Stimulated activated CD4-positive, alpha-beta T cell treated with anti-CD3 and anti-CD28 coated beads, TNF-alpha, amount 100 ng/mL, for 48 hours (primary cell): Measurements from ENCODE around the gene CTNNA2.

Experiments used
- DNase-seq, 3 donors: peaks; one replicate each; pipeline ENCODE4 v3.0.0-alpha.2; 2020; ENCODE audit warnings: low read depth in 3 of 3

CTNNA2 gene

DNA sequence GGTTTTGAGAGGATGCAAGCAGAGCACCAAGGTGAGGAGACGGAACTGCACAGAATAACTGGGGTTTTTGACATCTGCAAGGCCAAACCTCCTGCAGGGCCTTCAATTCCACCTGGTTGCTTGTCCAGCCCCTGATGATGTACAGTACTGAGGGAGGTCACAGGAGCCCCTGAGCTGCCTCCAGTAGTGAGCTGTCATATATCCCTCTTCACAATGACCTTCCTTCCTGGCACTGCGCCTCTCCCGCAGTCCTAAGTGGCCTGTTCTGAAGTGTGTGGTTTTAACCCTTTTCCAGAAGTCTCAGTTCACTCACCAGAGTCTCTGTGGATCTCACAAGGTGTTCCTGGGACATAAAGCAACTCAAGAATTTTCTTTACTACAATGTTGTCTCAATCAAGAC, 746.4 kb downstream of the CTNNA2 start:
- no peak for DNase-seq

DNA sequence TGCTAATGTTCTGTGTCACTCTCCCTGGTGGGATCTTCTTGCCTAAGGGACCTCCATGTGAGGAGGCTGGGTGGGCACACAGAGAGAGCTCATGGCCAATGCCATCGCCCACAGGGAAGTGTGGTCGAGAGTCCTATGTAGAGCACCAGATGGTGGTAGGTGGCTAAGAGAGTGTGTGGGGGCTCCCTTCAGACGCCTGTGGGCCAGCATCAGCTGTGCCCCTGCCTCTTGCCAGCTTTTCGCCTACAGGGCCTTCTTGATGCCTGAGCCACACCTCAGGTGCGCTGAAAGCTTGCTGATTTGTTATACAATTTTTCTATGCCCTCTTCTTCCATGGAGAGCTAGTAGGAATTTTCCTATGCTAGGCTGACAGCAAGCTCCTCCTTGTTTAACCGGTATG, 753.4 kb downstream of the CTNNA2 start:
- no peak for DNase-seq

DNA sequence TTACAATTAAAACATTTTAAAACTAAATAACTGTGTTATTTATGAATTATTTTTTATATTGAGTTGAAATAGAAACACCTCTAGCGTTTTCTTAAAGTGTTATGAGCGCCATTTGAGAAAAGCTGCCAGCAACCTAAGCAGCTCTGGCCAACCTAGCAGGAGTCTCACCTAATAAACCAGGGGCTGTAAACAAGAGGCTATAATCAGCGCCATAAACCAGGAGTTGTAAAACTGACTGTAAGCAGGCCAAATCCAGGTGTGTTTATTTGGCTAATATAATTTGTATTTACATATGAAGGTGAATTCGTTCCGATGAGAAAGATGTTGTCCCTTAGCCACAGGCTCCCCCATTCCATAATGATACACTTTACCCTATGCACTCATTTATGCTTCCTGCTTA, 757.0 kb downstream of the CTNNA2 start:
- no peak for DNase-seq

DNA sequence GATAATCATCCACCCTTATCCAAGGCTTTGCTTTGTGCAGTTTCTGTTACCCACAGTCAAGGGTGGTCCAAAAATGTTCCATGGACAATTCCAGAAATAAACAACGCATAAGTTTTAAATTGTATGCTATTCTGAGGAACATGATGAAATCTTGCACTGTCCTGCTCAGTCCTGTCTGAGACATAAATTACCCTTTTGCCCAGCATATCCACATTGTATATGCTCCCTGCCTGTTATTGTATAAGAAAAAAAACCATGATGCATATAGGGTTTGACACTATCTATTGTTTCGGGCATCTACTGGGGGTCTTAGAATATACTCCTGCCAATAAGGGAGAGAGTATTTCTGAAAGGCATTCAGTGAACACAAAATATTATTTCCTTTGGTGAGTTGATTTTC, 767.7 kb downstream of the CTNNA2 start:
- no peak for DNase-seq

DNA sequence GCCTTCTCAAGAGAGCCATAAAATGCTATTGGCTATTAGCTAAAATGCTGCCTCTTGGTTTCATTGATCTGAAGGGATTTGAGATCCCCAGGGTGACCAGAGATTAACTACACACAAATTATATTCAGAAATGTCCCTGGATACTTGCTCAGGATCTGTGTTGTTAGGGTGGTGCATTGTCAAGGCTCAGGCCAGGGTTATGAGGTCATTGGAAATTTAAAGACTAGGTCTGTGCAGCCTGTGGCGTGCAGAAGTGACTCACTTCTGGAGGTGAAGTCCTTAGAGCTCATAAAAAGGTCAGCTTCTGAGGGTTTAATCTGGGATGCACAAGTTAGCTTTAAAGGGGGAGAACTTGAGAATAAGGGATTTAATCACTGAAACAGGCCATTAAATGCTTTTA, 768.2 kb downstream of the CTNNA2 start:
- DNase-seq = no peak

DNA sequence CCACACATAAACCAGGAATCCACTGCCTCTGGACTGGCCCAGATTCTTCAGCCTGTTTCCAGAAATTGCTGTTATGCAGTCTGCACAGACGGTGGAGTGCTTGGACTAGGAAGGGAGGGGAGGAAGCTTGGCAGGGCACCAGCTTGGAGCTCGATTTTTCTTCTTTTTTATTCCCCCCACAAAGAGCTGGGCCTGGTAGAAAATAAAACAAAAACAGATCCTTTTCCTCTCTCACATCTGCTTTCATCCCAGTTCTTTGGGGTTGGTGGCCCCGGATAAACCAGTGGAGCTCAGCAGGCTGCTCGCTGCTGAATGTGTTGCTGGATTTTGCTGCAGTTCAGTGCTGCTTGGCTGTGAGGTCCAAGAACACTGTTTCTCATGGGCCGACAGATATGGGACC, 775.7 kb downstream of the CTNNA2 start:
- DNase-seq = no peak

DNA sequence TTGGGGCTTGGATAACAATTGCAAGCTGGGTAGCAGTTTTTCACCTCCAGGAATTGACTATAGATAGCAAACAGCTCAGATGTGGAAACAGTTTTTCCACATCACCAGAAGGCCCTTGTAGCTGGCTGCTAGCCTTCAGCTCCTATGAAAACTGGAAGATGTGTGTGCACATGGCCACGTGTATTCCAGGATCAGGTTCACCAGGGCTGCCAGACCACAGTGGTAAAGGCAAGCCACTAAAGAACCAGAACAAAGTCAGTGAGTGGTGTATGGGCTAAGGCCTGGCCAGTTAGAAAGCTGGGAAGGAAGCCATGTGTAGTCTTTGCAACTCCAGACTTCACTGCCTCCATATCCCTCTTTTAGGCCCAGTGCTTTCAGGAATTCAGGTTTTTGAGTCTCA, 778.8 kb downstream of the CTNNA2 start:
- DNase-seq = no peak

DNA sequence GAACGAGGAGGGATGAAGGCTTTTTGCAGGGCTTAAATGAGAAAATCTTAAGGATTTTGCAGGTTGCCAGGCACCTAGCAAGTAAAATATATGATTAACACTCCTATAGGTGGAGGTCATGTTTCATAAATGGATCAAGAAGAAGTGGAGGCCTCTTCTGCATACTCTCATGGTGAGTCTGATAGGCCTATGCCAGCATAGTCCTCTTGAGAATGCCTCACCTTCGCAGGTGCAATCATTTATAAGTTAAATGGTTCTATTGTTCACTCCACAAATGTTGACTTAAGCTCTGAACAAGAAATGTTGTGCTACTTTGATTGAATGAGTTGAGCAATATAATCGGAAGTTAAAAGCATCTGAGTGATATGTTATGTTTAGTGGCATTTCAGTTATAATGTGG, 779.6 kb downstream of the CTNNA2 start:
- no peak for DNase-seq

DNA sequence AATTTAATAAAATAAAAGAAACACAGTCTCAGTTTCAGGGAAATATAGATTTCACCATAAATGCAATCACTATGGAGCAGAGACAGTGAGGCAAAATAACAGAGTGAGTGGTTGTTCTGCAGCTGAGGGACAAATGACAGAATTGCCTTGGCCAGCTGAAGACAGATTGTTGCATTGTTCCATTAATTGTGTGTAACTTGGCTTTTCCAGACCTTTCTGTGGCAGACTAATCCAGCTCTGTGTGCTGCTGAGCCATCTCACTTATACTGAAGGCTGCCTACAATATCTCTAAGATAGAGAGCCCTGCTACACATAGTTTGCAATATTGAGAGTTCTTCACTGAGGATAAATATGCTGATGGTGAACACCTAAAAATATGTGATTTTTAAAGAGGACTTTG, 780.2 kb downstream of the CTNNA2 start:
- DNase-seq = no peak

DNA sequence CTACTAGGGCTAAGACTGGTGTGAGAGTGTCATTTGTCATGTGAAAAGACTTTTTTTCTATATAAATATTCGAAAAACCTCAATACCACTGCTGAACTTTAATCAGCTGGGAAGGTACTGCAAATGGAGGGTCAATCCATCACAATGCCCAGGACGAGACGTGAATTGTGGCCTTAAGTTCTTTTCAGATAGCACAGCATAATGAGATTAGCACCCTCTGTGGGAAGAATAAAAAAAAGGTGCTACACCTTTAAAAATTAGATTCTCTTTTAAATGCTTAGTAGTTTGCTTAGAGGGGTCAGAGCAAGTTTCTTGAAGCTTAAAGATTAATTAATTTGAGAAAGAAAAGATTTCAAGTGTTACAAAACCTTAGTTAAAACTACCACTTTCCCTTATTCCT, 786.1 kb downstream of the CTNNA2 start:
- DNase-seq = no peak

DNA sequence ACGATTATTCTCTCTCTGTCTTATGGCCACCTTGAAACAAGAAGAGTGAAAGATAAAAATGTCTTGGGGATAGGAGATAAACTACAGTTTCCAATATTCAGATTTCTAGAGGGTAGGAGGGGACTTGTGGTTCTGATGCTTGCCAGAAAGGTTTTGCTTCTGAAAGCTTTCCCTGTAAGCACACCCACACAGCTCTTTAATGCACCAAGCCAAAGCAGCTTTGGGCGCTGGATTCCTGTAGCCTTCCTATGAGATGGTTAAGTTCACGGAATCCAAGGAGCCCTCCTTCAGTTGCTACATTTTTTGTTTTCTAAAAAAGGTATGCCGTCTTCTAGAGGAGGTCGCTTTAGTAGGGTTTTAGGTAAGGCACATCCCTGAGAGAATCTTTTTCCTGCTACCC, 786.8 kb downstream of the CTNNA2 start:
- DNase-seq = no peak

DNA sequence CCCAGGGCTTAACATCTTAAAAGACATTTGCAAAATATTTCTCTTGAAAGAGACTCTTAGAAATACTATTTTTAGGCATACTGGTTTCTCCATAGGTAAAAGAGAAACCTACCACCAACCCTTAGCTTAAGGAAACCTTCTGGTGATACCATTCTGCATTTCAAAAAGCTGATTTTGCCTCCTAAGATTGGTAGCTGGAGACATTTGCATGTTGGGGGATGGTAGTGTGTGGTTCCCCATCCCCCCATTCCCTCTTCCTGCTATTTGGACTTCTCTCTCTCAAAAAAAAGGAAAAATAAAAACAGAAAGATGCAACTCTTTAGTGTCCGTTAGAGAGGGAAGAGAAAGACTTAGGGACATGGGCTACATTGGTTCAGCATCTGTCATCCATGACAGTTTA, 787.5 kb downstream of the CTNNA2 start:
- no peak for DNase-seq

DNA sequence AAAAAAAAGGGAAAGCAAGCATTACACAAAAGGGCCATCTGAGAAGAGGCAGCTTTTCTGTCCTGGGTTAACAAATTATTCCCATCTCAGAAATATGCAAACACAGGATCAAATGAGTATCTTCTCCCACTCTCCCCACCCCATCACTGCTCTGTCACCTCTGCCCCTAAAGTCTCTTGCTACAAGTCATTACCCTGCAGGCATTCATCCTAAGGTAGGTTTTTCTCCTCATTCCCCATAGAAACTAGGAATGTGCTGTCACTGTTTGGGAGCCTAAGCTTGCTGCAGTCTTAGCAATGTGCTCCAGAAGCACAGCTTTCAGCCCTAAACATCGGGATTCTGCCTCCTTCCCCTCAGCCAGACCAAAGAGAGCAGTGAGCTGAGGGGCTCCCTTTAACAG, 788.1 kb downstream of the CTNNA2 start:
- DNase-seq = no peak

DNA sequence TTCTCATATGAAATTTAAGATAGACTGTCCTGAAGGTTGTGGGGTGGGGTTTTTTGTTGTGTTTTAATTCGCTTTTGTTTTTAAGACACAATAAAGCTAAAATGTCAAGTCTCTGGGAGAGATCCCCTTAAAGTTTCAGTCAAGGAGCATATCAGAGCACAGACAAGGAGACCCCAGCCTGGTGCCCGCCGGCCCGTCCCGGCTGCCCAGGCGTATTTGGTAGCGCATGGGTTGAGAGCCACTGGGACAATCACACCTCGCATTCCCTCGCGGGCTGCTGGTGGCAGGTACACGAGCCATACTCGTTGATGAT, 789.1 kb downstream of the CTNNA2 start:
- no peak for DNase-seq

DNA sequence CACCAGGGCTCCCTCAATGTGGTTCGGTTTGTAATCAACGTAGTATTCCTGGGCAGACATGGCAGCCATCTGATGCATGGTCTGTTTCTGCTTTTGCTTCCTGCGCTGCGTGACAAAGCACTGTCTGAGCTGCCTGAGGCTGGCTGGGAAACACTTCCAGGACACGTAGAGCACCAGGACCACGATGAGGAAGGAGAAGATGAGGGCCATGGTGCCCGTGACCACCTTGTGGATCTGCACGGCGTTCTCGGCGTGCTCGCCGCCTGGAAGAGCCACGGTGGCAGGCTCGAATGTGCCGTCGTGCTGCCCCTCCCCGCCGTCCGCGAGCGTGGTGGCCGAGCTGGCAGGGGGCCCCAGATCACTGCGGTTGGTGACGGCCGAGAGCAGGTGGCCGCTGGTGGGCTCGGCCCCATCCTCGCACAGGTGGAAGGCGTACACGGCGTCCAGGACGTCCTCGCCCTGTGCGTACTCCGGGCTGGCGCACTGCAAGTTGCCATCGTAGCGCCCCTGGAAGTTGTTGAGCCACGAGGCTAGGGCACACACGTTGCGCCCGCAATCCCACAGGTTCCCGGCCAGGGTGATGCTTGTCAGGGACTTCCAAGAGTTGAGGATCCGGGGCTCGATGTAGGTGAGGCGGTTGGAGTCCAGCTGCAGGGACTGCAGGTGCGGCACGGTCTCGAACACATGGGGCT, 789.6 kb downstream of the CTNNA2 start:
- no peak for DNase-seq

DNA sequence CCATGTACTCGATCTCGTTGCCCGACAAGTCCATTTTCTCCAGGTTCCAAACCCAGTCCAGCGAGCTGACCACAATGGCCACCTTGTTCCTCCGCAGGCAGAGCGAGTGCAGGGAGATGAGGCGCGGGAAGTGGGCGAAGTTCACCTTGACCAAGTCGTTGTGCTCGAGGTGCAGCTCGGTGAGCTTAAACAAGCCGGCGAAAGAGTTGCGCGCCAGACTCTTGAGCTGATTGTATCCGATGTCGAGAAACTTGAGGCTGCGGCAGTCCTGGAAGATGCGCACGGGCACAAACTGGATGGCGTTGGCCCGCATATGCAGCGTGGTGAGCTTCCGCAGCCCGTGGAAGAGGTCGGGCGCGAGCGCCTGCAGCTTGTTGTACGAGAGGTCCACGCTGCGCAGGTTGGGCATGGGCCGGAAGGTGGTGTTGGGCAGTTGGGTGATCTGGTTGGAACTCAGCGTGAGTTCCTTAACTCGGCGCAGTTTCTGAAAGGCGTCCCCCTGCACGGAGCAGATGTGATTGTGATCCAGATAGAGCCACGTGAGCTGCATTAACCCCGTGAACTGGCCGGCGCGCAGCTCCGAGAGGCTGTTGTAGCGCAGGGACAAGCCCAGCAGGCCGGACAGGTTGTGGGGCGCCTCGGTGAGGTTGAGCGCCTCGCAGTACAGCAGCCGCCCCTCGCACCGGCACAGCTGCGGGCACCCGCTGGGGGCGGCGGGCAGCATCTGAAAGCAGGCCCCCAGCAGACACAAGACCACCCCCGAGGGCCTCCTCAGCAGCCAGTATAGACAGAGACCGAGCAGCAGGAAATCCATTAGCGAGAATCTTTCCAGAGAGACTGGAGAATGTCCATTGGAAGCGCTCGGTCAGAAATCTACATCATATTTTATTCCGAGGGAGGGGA, 790.4 kb downstream of the CTNNA2 start:
- no peak for DNase-seq

DNA sequence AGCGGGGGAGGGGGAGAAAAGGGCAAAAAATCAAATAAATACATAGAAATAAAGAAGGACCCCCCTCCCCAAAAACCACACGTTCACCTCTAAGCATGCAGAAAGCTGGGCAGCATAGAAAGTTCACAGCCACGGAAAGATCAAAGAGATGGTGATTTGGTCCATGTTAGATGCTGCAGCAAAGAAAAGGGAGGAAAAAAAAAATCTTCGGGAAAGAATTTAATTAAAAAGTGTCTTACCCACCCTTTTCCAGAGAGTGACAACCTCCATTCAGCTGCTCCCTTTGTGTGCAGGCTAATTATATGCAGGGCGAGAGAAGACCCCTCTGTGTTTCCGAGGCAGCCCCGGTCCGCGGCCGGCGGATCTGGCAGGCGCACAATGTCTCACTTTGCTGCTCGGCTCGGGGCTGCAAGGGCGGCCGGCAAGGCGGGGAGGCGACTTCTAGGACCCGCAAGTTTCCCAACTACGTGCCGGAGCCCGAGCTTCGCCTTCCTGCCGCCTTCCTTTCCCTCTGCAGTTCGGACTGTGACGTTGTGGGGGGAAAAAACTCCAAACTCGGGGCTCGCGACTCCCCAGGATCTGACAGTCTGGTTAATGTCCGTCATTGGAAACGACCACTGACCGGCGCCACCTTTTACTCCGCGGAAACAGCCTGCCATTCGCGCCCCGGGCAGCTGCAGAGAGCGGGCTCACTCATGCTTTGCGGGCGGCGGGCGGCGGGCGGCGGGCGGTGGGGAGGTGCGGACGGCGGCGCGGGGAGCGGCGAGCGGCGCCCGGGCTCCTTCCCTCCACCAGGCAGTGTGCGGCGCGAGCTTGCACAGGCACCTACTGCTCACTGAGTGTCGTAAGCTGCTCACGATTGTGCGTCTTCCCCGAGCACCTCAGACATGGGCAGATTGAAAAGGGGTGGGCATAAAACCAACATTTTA, 791.3 kb downstream of the CTNNA2 start, which contains the start of gene LRRTM1:
LRRTM1 (minus strand) TSS at position 844 of the 929 bp plus-strand sequence. CDS start 933 bp downstream, outside the sequence.
- no peak for DNase-seq

DNA sequence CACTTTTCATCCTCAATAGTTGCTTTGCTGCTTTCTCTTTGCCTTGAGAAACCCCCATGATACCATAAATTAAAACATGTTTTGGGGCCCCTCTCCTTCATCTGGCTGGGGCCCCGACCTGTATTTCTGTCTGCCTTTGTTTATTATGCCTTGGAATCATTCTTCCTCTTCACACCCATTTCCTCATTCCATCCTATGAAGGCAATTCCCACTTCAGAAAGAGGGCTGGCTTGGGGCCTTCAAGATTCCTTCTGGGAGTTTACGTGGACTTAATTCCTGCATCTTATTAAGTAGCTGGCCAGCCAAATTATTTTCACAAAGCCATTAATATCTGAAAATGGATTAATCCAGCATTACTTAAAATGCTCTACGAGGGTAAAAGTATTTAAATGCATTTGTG, 798.5 kb downstream of the CTNNA2 start:
- DNase-seq = no peak

DNA sequence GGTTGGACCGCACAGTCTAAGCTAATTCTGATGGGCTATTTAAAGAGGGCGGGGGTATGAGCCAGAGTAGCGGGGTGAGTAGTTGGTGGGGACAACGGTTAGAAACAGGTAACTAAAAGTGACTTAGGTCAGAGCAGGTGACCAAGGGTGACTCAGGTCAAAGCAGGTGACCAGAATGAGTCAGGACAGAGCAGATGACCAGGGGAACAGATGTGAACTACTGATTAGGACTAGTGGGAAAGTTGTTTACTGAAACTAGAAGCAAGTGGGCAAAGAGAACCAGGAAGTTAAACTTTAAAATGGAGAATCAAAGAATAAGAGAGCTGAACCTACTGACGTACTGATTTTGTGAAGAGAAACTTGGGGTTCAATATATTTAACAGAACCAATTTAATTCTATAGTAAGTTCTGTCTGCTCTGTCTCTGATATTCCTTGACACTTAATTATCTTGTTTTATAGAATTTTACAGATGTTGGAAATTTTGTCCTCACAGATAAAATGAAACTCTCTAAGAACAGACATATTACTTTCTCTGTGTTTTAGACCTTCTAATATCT, 799.5 kb downstream of the CTNNA2 start:
- DNase-seq = no peak

DNA sequence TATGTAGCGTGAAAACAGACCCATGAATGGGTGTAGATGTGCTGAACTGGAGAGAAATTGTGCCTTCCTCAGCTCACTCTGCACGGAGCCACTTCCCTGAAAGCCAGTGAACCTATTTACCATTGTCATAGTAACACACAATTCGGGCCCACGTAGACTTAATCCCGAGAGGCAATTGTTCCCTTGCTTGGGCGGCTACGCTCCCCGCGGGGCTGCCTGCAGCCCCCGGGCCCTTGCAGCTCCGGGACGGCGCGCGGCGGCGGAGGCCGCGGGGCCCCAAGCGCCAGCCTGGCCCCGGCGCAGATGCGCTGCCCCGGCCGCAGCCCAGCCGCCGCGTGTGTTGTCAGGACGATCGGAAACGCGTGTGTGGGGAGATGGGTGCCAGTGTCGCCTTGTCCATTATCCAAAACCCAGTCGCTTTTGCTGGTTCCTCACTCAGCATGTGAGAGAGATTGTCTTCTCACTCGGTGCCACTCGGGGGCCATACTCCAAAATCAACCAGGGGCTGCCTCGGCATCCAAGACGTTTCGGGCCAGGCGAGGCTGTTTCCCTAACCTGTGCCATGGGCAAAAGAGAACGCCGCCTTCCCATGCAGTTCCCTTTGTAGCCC, 809.6 kb downstream of the CTNNA2 start:
- no peak for DNase-seq

DNA sequence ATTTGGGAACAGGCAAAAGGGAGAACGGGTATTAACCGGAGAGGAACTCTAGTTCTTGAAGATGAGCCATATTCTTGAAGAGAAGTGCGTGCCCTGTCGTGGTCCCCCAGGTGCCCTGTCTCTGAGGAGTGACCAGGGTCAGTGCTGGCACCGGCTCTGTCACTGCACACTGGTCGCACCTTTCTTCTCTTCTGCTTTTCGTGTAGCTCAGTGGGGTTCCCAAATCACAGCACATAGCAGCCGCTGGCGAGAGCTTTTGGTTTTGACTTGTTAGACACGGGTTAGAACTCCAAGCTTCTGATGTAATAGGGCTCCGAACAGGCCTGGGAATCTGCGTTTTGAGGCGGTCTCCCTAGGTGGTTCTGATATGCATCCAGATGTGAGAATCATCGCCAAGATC, 810.1 kb downstream of the CTNNA2 start:
- DNase-seq = no peak

DNA sequence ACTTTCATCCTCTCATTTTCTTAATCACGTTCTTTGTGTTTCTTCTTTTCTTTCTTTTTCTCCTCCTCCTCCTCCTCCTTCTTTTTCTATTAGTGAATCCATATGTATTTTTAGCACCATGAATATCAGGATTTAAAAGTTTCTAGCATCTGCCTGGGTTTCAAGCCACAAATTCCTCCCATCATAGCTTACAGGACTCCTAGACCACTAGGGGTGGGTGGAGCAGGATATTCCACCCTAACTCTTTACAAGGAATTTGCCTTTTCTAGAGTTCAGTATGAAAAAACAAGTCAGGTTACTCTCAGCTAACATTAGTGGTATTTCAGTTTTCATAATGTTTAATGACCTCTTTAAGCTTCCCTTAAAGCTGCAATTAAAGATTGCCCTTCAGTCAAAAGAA, 810.8 kb downstream of the CTNNA2 start:
- DNase-seq = no peak
